Activated naive CD4-positive, alpha-beta T cell treated with anti-CD3 and anti-CD28 coated beads, Interleukin-2, amount 10 ng/mL, durations not matched to agents 7 days and 5 days (primary cell): ENCODE measurements around the gene BAG5.
A peak's percentile ranks its signal among the peaks of the same experiment; 100 is the strongest.

Source experiments
- CTCF ChIA-PET: fragments of 350-600 bp; sonication (Branson Sonifier 250); formaldehyde crosslinking; loops from one replicate; lab custom pipeline; 2021; ENCODE audit warnings: antibody characterized with exemption; lab: Charles Lee
- DNase-seq: peaks from one replicate; pipeline ENCODE4 v3.0.0-alpha.2; 2020
- H3K27ac Mint-ChIP-seq: one replicate; pipeline ENCODE4 v1.8.0; 2021; ENCODE audit warnings: mild to moderate bottlenecking, moderate library complexity, mixed read lengths
- H3K27me3 Mint-ChIP-seq: one replicate; pipeline ENCODE4 v1.8.0; 2021; ENCODE audit warnings: mild to moderate bottlenecking, mixed read lengths
- H3K36me3 Mint-ChIP-seq: one replicate; pipeline ENCODE4 v1.8.0; 2021; ENCODE audit warnings: mixed read lengths
- H3K4me1 Mint-ChIP-seq: one replicate; pipeline ENCODE4 v1.8.0; 2021; ENCODE audit warnings: mixed read lengths
- H3K4me3 Mint-ChIP-seq: one replicate; pipeline ENCODE4 v1.8.0; 2021; ENCODE audit warnings: mild to moderate bottlenecking, moderate library complexity, mixed read lengths
- H3K9me3 Mint-ChIP-seq: one replicate; pipeline ENCODE4 v1.8.0; 2021; ENCODE audit warnings: mixed read lengths

The BAG5 gene

GRCh38 chr14:103546652-103547454 is 15.6 kb downstream of the BAG5 start:
- DNase-seq = peak; percentile 84
- Mint-ChIP-seq H3K27ac (no peak overlapping the region), H3K27me3 (peaks cover 6% of the 10 kb centered on the region)

GRCh38 chr14:103545915-103546651 is 16.4 kb downstream of the BAG5 start:
- Mint-ChIP-seq H3K27me3 (peaks cover 11% of the 10 kb centered on the region), H3K4me3 (no peak overlapping the region), H3K36me3 (no peaks in the 10 kb centered on the region), H3K9me3 (no peaks in the 10 kb centered on the region), H3K27ac (no peak overlapping the region), H3K4me1 (no peaks in the 10 kb centered on the region)
- DNase-seq = no peak
- CTCF ChIA-PET = interaction anchor here (0.7 to 3.3 kb wide), 5 partner anchors 9 to 48 kb away, joined by 3 to 33 read pairs (median 3); no protein-coding TSS in a partner anchor

More at GRCh38 chr14:103546652-103547454, 15.6 kb downstream of the BAG5 start:
- Mint-ChIP-seq H3K36me3 (no peaks in the 10 kb centered on the region), H3K4me3 (no peak overlapping the region), H3K9me3 (no peaks in the 10 kb centered on the region), H3K4me1 (no peaks in the 10 kb centered on the region)
- CTCF ChIA-PET = interaction anchor here (0.6 to 3.3 kb wide), 10 partner anchors 10 to 442 kb away, joined by 3 to 33 read pairs (median 4); no protein-coding TSS in a partner anchor

GRCh38 chr14:103545219-103545914 is 17.1 kb downstream of the BAG5 start:
- peaks cover 16% of the 10 kb centered on the region for H3K27me3 Mint-ChIP-seq

GRCh38 chr14:103544388-103545218 is 17.9 kb downstream of the BAG5 start:
- Mint-ChIP-seq H3K4me1 (no peaks in the 10 kb centered on the region), H3K4me3 (no peak overlapping the region), H3K36me3 (no peaks in the 10 kb centered on the region), H3K27me3 (peaks cover 17% of the 10 kb centered on the region), H3K9me3 (no peaks in the 10 kb centered on the region), H3K27ac (no peak overlapping the region)
- CTCF ChIA-PET = no interaction called here
- DNase-seq = no peak

More at GRCh38 chr14:103545219-103545914, 17.1 kb downstream of the BAG5 start:
- Mint-ChIP-seq H3K27ac (no peak overlapping the region), H3K36me3 (no peaks in the 10 kb centered on the region), H3K9me3 (no peaks in the 10 kb centered on the region), H3K4me3 (no peak overlapping the region), H3K4me1 (no peaks in the 10 kb centered on the region)
- CTCF ChIA-PET = interaction anchor here (0.9 to 3.3 kb wide), 4 partner anchors 26 to 47 kb away, joined by 3 to 33 read pairs (median 3); no protein-coding TSS in a partner anchor
- no peak for DNase-seq

GRCh38 chr14:103543721-103544387 is 18.6 kb downstream of the BAG5 start:
- Mint-ChIP-seq H3K9me3 (no peaks in the 10 kb centered on the region), H3K27me3 (peaks cover 24% of the 10 kb centered on the region), H3K4me3 (no peak overlapping the region), H3K27ac (no peak overlapping the region), H3K4me1 (no peaks in the 10 kb centered on the region), H3K36me3 (no peaks in the 10 kb centered on the region)
- no peak for DNase-seq
- CTCF ChIA-PET = no interaction called here

DNA sequence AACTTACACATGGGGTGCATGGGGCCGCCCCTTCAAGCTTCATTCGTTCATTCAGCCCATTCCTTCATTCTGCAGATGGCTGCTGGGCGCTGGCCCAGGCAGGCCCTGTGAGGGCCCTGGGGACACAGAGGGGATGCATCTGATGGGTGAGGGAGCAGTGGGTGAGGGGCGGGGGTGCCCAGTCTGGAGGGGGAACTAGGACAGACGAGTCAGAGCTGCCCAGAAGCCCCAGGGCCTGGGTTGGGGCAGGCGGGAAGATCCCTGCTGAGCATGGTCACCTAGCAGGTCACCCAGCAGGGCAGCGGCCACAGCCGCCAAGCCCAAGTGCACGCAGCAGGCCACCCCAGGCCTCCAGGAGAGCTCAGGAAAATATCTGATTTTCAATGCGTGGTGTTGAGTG is 19.3 kb downstream of the BAG5 start:
- no peak overlapping the region for H3K27ac Mint-ChIP-seq
- H3K36me3 Mint-ChIP-seq = no peaks in the 10 kb centered on the region
- no peaks in the 10 kb centered on the region for H3K9me3 Mint-ChIP-seq
- DNase-seq = no peak
- CTCF ChIA-PET = no interaction called here
- no peak overlapping the region for H3K4me3 Mint-ChIP-seq
- peaks cover 27% of the 10 kb centered on the region for H3K27me3 Mint-ChIP-seq
- H3K4me1 Mint-ChIP-seq = no peaks in the 10 kb centered on the region

- H3K36me3 Mint-ChIP-seq = no peaks in the 10 kb centered on the region
- H3K27me3 Mint-ChIP-seq = peaks cover 27% of the 10 kb centered on the region
- DNase-seq = no peak
- no peak overlapping the region for H3K4me3 Mint-ChIP-seq
- H3K27ac Mint-ChIP-seq = no peak overlapping the region
- no peaks in the 10 kb centered on the region for H3K4me1 Mint-ChIP-seq
- no peaks in the 10 kb centered on the region for H3K9me3 Mint-ChIP-seq
- CTCF ChIA-PET = no interaction called here
Measured at GRCh38 chr14:103542605-103543088, 19.8 kb downstream of the BAG5 start.

- no peaks in the 10 kb centered on the region for H3K4me1 Mint-ChIP-seq
- H3K36me3 Mint-ChIP-seq = no peaks in the 10 kb centered on the region
- peaks cover 27% of the 10 kb centered on the region for H3K27me3 Mint-ChIP-seq
- H3K9me3 Mint-ChIP-seq = no peaks in the 10 kb centered on the region
- no peak for DNase-seq
- CTCF ChIA-PET = interaction anchor here (2.7 kb wide), 1 partner anchor 24 kb away, joined by 12 read pairs; no protein-coding TSS in a partner anchor
- no peak overlapping the region for H3K4me3 Mint-ChIP-seq
- H3K27ac Mint-ChIP-seq = no peak overlapping the region
Measured at GRCh38 chr14:103541709-103542604, 20.5 kb downstream of the BAG5 start.

GRCh38 chr14:103540821-103541708 is 21.4 kb downstream of the BAG5 start:
- CTCF ChIA-PET = interaction anchor here (2.7 kb wide), 1 partner anchor 23 kb away, joined by 12 read pairs; no protein-coding TSS in a partner anchor
- H3K4me1 Mint-ChIP-seq = no peaks in the 10 kb centered on the region
- DNase-seq = no peak
- no peaks in the 10 kb centered on the region for H3K36me3 Mint-ChIP-seq
- no peak overlapping the region for H3K4me3 Mint-ChIP-seq
- H3K27me3 Mint-ChIP-seq = peaks cover 27% of the 10 kb centered on the region
- H3K9me3 Mint-ChIP-seq = no peaks in the 10 kb centered on the region
- no peak overlapping the region for H3K27ac Mint-ChIP-seq

DNA sequence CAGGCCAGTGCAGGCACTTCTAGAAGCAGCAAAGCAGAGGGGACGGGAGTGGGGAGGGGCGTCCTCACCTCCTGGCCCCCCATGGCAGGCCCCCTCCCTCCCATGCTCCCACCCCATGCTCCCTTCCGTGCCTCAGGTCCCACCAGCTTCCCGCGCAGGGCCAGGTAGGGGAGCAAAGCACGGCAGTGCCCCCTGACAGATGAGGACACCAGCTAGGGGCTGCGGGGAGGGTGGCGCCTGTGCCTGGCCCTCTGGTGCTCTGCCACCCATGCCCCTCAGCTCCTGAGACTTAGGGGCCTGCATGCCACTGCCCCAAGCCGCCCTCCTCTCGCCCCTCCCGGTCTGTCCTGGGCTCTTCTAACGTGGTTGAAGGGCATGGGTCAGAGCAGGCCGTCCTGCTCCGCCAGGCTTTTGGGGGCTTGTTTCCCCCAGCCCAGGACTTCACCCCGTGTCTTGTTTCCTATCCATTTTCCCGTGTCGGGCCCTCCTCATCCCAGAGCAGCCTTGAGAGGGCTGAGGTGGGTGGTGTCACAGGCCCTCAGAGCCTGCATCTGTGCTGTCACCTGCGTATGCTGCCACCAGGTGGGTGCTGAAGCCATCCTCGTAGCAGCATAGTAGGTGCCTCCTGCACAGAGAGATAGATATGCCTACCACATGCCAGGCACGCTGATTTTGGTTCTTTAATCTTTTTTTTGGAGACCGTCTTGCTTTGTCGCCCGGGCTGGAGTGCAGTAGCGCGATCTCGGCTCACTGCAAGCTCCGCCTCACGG is 23.2 kb downstream of the BAG5 start:
- H3K27ac Mint-ChIP-seq = no peak overlapping the region
- H3K27me3 Mint-ChIP-seq = peaks cover 27% of the 10 kb centered on the region
- no peaks in the 10 kb centered on the region for H3K36me3 Mint-ChIP-seq
- CTCF ChIA-PET = interaction anchor here (0.9 to 2.7 kb wide), 2 partner anchors 18 to 21 kb away, joined by 4 to 12 read pairs; no protein-coding TSS in a partner anchor
- no peak overlapping the region for H3K4me3 Mint-ChIP-seq
- no peaks in the 10 kb centered on the region for H3K4me1 Mint-ChIP-seq
- H3K9me3 Mint-ChIP-seq = no peaks in the 10 kb centered on the region
- no peak for DNase-seq
